GM12865 (cell line): Measurements from ENCODE around the gene EIF1AX.
"Not testable (repeated sequence)": the region's sequence is repeated elsewhere in the genome, so short reads cannot be mapped to it uniquely, and the experiment has no call there.

Experiments used
- DNase-seq: peaks from one replicate; pipeline ENCODE4 v3.0.0; 2010; ENCODE audit warnings: low read depth
- H3K4me3 ChIP-seq: 2 replicates; pipeline ENCODE4 v1.5.1; 2011; ENCODE audit warnings: mild to moderate bottlenecking, low read depth, low read length, control low read depth
- TF ChIP-seq, protein P1 (sequence below): IDR thresholded peaks from 2 replicates; pipeline ENCODE4 v1.5.1; 2011; ENCODE audit warnings: low read length, control low read depth, low read depth, inconsistent platforms; ENCODE audit not compliant: insufficient read depth; ENCODE audit errors: missing control alignments

Gene EIF1AX

DNA sequence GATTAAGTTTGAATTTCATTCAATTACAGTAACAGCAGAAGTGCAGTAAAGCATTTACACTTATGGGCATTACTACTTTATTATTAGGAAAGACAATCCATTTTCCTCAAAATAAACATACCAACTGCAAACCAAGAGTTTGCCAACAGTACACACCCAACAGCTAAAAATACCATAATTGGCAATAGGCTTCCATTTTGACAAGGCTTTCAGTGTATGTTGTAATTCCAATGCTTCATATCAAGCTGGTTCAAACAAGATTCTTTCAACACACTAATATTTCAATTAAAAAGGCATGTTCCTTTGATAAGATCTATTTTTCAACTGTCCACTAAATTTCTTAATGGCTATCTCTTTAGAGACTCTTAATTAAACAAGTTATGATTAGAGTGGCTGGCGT is 12.1 kb downstream of the EIF1AX start:
- TF ChIP-seq, protein P1, sequence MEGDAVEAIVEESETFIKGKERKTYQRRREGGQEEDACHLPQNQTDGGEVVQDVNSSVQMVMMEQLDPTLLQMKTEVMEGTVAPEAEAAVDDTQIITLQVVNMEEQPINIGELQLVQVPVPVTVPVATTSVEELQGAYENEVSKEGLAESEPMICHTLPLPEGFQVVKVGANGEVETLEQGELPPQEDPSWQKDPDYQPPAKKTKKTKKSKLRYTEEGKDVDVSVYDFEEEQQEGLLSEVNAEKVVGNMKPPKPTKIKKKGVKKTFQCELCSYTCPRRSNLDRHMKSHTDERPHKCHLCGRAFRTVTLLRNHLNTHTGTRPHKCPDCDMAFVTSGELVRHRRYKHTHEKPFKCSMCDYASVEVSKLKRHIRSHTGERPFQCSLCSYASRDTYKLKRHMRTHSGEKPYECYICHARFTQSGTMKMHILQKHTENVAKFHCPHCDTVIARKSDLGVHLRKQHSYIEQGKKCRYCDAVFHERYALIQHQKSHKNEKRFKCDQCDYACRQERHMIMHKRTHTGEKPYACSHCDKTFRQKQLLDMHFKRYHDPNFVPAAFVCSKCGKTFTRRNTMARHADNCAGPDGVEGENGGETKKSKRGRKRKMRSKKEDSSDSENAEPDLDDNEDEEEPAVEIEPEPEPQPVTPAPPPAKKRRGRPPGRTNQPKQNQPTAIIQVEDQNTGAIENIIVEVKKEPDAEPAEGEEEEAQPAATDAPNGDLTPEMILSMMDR, result no peak
- H3K4me3 ChIP-seq, result no peak overlapping the region
- DNase-seq, result no peak

DNA sequence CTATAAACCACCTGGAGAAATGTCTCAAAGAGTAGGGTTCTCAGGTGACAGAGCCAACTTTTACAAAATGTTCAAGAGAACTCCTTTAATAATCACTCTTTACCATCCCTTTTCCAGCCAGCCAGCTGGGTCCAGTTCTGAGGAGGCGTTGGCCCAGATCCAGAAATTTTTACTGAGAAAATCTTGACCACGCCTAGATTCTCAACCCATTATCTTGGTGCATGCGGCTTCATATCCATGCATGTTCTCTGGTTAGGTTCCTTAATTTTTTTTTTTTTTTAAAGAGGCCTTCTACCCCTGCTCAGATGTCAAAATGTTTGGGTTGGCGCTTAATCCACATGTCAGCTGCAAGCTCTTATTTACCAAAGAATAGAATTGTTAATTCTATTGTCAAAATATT is 13.0 kb downstream of the EIF1AX start:
- DNase-seq, result no peak
- TF ChIP-seq, protein P1, result no peak
- no peak overlapping the region for H3K4me3 ChIP-seq

DNA sequence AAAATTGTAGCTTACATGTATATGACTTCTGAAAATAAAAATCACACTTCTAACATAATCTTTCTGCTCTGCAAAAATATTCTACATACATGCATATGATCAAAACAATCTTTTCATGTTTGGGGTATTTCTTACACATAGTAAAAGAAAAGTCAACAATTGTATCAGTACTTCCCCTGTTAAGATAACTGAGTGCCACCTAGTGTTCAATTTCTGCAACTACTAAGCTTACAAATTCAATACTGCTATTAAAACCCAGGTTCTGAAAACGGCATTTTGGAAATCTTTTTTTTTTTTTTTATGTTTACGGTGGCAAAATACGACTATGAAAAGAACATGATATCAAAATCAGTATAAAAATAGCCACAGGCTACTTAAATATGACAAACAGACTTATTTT is 14.2 kb downstream of the EIF1AX start:
- DNase-seq, H3K4me3 ChIP-seq: not testable (repeated sequence)

DNA sequence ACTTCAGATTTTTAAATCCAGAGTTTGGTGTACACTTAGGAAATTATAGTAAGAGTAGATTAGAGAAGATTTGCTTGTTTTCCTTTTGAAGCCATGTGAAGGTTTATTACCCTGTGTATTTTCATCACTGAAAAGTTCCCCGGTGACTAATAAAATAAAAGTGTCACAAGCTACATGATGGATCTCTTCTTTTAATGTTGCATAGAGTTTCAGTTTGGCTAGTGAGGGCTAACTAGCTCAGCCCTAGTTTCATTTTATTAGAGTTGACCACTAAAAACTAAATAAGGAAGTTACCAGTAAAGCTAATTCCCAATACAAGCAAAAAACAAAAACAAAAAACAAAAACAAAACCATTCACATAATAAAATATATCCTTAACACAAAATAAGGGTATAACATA is 14.8 kb downstream of the EIF1AX start:
- not testable (repeated sequence) for H3K4me3 ChIP-seq, DNase-seq

DNA sequence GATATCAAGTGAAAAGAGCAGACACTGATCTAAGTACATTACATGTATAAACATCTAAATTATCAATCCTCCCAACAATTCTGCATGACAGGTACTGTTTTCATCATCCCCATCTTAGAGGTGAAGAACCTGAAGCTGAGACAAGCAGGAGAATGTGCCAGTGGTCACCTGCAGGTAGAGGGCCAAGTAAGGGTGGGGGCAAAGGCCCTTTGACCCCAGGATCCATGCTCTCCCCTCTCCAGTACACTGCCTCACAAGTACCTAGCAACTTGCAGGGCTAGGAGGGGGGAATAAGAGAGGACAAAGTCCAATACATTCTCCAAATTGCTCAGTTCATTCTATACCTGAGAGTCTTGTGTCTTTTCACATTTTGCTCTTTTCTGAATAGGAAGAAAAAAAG is 16.7 kb downstream of the EIF1AX start:
- DNase-seq, result no peak
- TF ChIP-seq, protein P1, result no peak
- no peak overlapping the region for H3K4me3 ChIP-seq

DNA sequence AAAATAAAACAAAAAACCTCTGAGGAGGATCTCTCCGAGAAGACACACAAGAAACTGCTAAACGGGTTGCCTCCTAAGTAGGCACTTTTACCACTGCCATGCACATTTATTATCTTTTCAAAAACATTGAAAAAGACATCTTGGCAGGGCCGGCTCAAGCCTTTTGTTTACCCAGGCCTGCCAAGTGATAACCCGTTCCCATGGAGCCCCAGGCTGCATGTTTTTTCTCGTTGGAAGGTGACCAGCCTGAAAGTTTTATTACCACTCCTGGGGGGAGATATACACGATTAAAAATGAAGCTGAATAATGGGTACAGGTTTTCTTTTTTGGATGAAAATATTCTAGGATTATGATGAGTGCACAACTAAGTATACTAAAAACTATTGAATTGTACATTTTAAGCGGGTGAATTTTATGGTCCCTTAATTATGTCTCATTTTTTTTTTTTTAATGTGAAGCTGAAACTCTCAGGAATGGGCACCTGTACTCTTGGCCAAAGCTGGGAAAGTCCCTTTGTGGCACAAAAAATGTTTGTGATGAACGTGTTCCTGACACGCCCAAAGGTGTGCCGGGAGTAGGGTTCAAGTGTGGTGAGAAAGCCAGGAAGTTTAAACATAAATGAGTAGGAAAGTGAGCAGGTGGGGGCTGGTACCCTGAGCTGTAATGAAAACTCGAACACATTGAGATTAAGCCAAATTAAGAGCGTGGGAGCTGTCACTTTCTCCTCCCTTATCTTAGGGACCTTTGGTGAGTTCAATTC is 23.4 kb downstream of the EIF1AX start:
- TF ChIP-seq, protein P1, result no peak
- no peak for DNase-seq
- no peak overlapping the region for H3K4me3 ChIP-seq

DNA sequence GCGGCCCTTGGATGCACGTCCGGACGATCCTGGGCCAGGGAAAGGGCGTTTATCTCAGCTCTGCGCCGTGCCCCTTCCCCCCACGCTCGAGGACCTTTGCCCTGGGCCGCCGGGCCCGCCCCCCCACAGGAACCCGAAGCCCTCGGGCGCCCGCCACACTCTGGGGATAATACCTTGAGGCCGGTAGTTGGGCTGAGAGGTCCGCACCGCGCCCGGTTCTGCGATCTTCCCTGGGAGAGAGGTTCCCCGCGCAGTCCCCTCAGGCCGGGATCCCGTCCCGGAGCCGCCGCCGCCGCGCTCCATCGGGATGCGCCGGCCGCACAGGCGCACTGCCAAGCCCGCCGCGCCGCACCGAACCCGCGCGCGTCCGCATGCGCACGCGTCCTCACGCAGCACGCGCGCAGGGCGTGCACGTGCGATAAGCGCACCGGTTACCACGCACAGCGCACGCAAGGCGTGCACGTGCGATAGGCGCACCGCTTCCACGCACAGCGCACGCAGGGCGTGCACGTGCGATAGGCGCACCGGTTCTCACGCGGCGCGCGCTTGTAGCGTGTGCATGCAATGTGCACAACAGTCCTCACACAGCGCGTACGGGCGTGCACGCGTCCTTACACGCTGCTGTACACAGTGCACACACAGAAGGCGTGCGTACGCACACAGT is 24.9 kb downstream of the EIF1AX start, which contains the start of gene MAP7D2:
TSS of gene MAP7D2 (minus strand) at position 331 of the 664 bp plus-strand sequence. CDS start at position 303, 28 bp downstream.
- no peak within 1 kb of the TSS for H3K4me3 ChIP-seq
- TF ChIP-seq, protein P1, result no peak
- DNase-seq, result no peak
